ENCODE data around the gene ADCY3. TPM values are rescaled to one million over a fixed set of nuclear protein-coding genes. Genes with fewer than 3 reads are reported as not detected.
A peak's percentile ranks its signal among the peaks of the same experiment; 100 is the strongest.

ADCY3 gene
- total and polyA plus RNA-seq, 10 of the 15 experiments (the other 5 are each of a cell fraction or from before 2014, with no cell fraction given): 2.8 to 102 (median 50.4) TPM

DNA sequence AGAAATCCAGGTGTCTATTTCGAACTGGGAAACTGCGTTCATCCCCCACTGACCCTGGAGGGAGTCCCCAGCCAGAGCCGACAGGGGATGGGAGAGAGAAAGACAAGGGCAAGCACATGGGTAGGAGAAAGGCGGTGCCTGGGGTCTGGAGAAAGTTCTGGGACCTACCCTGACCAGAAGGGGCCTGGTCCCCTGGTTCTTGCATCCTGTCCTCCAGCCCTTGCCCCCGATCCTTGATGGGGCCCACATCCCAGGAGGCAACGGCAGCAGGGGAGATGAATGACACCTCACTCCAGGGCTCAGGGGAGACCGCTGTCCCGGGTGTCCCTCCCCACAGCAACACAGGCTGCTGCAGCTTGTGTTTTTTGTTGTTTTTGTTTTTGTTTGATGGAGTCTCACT, 4.9 kb downstream of the ADCY3 start:
- H3K27me3 ChIP-seq (replicated peaks in 1 of 2; ENCODE audit: control insufficient read depth in 2 of 2, insufficient read depth in 2 of 2, low read length in 1 of 2): no peaks in the 10 kb centered on the region
- BruUV-seq (replicated peaks): no TSS peak
- H3K4me3 ChIP-seq: no peak overlapping the region
- peaks cover 3% of the 10 kb centered on the region; the same call in 2 of the 3 replicates for H3K9me3 ChIP-seq (replicated peaks; ENCODE audit: control insufficient read depth, insufficient read depth, low read length)
- no peak for FAIRE-seq
- CTCF ChIA-PET: interaction anchor here (0.6 kb wide), 1 partner anchor 124 kb away, joined by 3 read pairs; no protein-coding TSS in a partner anchor
- no peak for TF ChIP-seq NR2F1 (conservative IDR thresholded peaks at IDR 0.05)
- TF ChIP-seq CHD4 (IDR thresholded peaks at IDR 0.05): no peak
- H3K4me1 ChIP-seq (ENCODE audit: control insufficient read depth, insufficient read depth, low read length): peaks cover 23% of the 10 kb centered on the region
- RAD21 ChIA-PET (ENCODE audit: unreplicated experiment): no interaction called here
- intact Hi-C loops (cut with micrococcal nuclease; ENCODE audit: unreplicated experiment) (no loop called here), in situ Hi-C loops (cut with MboI) (no loop called here)
- 94% methylated on average over 8 of the region's 8 CpGs for WGBS (ENCODE audit: insufficient coverage, insufficient replicate concordance, low lambda C conversion rate, missing lambda C conversion rate)
- ATAC-seq: no peak
- peaks cover 1 to 6% of the 10 kb centered on the region in 2 experiments; a peak in 3 of 4 replicates for H3K36me3 ChIP-seq (ENCODE audit: control insufficient read depth in 2 of 2, insufficient read depth in 2 of 2, low read length in 1 of 2)
- H3K79me2 ChIP-seq (ENCODE audit: control insufficient read depth, insufficient read depth, low read length): peaks cover 47% of the 10 kb centered on the region
- POLR2A ChIA-PET: no interaction called here
- H4K20me1 ChIP-seq (ENCODE audit: control insufficient read depth, insufficient read depth): peaks cover 7% of the 10 kb centered on the region; the same call in 1 of the 2 replicates
- no peak overlapping the region for H3K9ac ChIP-seq (ENCODE audit: control insufficient read depth, insufficient read depth, low read length)
- H2AFZ ChIP-seq (ENCODE audit: control insufficient read depth, low read depth, low read length): no peak overlapping the region
- SMC1A ChIA-PET (ENCODE audit: uncharacterized antibody, unreplicated experiment): no interaction called here
- no peak overlapping the region for H3K4me2 ChIP-seq (ENCODE audit: control insufficient read depth, insufficient read depth)
- DNase-seq (ENCODE audit: low read depth, low spot score): no peak
- H3K27ac ChIP-seq (ENCODE audit: control insufficient read depth, insufficient read depth): no peak overlapping the region

- in situ Hi-C loops (cut with MboI) (no loop called here), intact Hi-C loops (cut with micrococcal nuclease; ENCODE audit: unreplicated experiment) (no loop called here)
- POLR2A ChIA-PET: no interaction called here
- H3K79me2 ChIP-seq (ENCODE audit: control insufficient read depth, insufficient read depth, low read length): peaks cover 47% of the 10 kb centered on the region
- H3K36me3 ChIP-seq (ENCODE audit: control insufficient read depth in 2 of 2, insufficient read depth in 2 of 2, low read length in 1 of 2): peaks cover 1 to 6% of the 10 kb centered on the region in 2 experiments; a peak in 3 of 4 replicates
- RAD21 ChIA-PET (ENCODE audit: unreplicated experiment): no interaction called here
- DNase-seq (ENCODE audit: low read depth, low spot score): no peak
- H2AFZ ChIP-seq (ENCODE audit: control insufficient read depth, low read depth, low read length): no peak overlapping the region
- BruUV-seq (replicated peaks): no TSS peak
- H3K9me3 ChIP-seq (replicated peaks; ENCODE audit: control insufficient read depth, insufficient read depth, low read length): peaks cover 4% of the 10 kb centered on the region; the same call in 2 of the 3 replicates
- H3K4me3 ChIP-seq: no peak overlapping the region; the same call in 1 of the 2 replicates
- H3K4me2 ChIP-seq (ENCODE audit: control insufficient read depth, insufficient read depth): peak overlapping the region; percentile 22; the same call in 1 of the 2 replicates
- H3K27ac ChIP-seq (ENCODE audit: control insufficient read depth, insufficient read depth): no peak overlapping the region
- no peak for TF ChIP-seq JUNB (IDR thresholded peaks at IDR 0.05)
- TF ChIP-seq, protein P1, sequence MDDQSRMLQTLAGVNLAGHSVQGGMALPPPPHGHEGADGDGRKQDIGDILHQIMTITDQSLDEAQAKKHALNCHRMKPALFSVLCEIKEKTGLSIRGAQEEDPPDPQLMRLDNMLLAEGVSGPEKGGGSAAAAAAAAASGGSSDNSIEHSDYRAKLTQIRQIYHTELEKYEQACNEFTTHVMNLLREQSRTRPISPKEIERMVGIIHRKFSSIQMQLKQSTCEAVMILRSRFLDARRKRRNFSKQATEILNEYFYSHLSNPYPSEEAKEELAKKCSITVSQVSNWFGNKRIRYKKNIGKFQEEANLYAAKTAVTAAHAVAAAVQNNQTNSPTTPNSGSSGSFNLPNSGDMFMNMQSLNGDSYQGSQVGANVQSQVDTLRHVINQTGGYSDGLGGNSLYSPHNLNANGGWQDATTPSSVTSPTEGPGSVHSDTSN (IDR thresholded peaks at IDR 0.05; ENCODE audit: insufficient replicate concordance, low read depth, low read length): no peak
- TF ChIP-seq, protein P2, sequence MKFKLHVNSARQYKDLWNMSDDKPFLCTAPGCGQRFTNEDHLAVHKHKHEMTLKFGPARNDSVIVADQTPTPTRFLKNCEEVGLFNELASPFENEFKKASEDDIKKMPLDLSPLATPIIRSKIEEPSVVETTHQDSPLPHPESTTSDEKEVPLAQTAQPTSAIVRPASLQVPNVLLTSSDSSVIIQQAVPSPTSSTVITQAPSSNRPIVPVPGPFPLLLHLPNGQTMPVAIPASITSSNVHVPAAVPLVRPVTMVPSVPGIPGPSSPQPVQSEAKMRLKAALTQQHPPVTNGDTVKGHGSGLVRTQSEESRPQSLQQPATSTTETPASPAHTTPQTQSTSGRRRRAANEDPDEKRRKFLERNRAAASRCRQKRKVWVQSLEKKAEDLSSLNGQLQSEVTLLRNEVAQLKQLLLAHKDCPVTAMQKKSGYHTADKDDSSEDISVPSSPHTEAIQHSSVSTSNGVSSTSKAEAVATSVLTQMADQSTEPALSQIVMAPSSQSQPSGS (IDR thresholded peaks at IDR 0.05; ENCODE audit: low read length): no peak
- H4K20me1 ChIP-seq (ENCODE audit: control insufficient read depth, insufficient read depth): peaks cover 7% of the 10 kb centered on the region; the same call in 1 of the 2 replicates
- ATAC-seq: no peak
- SMC1A ChIA-PET (ENCODE audit: uncharacterized antibody, unreplicated experiment): no interaction called here
- no peak for FAIRE-seq
- WGBS (ENCODE audit: insufficient coverage, insufficient replicate concordance, low lambda C conversion rate, missing lambda C conversion rate): 71% methylated on average over 5 of the region's 5 CpGs
- H3K9ac ChIP-seq (ENCODE audit: control insufficient read depth, insufficient read depth, low read length): no peak overlapping the region
- H3K4me1 ChIP-seq (ENCODE audit: control insufficient read depth, insufficient read depth, low read length): peaks cover 23% of the 10 kb centered on the region
- CTCF ChIA-PET: no interaction called here
- no peaks in the 10 kb centered on the region for H3K27me3 ChIP-seq (replicated peaks in 1 of 2; ENCODE audit: control insufficient read depth in 2 of 2, insufficient read depth in 2 of 2, low read length in 1 of 2)
These were observed 5.3 kb downstream of the ADCY3 start for GRCh38 chr2:24914713-24915112.
